ENCODE data around the gene PKNOX2. TPM values are rescaled to one million over a fixed set of nuclear protein-coding genes. Genes with fewer than 3 reads are reported as not detected.

The PKNOX2 gene
- total and polyA plus RNA-seq, 10 of the 15 experiments (the other 5 are each of a cell fraction or from before 2014, with no cell fraction given): not detected

- TF ChIP-seq ZNF592 (IDR thresholded peaks at IDR 0.05) (no peak), ATF7 (IDR thresholded peaks at IDR 0.05; ENCODE audit: low read depth) (no peak)
These were observed 16.5 kb upstream of the PKNOX2 start (continued) for GRCh38 chr11:125148011-125148410.

DNA sequence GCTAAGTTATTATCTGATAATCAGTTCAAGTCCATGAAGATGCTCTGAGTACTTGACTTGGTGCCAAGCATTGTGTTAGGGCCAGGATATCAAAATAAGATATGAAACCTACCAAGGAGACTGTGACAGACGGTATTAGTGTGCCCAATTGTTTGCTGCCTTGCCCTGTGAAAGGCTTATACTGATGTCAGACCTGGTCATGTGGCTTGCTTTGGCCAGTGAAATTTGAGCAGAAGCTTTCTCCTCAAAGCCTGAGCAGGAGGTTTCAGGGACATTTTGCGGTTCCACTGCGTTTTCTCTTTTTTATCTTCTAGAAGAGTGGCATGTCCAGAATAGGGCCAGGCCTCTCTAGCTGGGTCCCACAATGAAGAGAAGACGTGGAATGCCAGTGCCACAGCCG is 15.8 kb upstream of the PKNOX2 start:
- WGBS (ENCODE audit: insufficient coverage, insufficient replicate concordance, low lambda C conversion rate, missing lambda C conversion rate): 31% methylated on average over 5 of the region's 5 CpGs
- Histone ChIP-seq H3K36me3 (ENCODE audit: control insufficient read depth in 2 of 2, insufficient read depth in 2 of 2, low read length in 1 of 2) (no peaks in the 10 kb centered on the region), H3K27ac (ENCODE audit: control insufficient read depth, insufficient read depth) (no peak overlapping the region), H3K9ac (ENCODE audit: control insufficient read depth, insufficient read depth, low read length) (no peak overlapping the region), H4K20me1 (ENCODE audit: control insufficient read depth, insufficient read depth) (no peaks in the 10 kb centered on the region), H3K4me1 (ENCODE audit: control insufficient read depth, insufficient read depth, low read length) (no peaks in the 10 kb centered on the region), H3K4me3 (no peak overlapping the region), H3K79me2 (ENCODE audit: control insufficient read depth, insufficient read depth, low read length) (no peaks in the 10 kb centered on the region), H3K4me2 (ENCODE audit: control insufficient read depth, insufficient read depth) (no peak overlapping the region), H3K9me3 (replicated peaks; ENCODE audit: control insufficient read depth, insufficient read depth, low read length) (no peaks in the 10 kb centered on the region), H3K27me3 (replicated peaks in 1 of 2; ENCODE audit: control insufficient read depth in 2 of 2, insufficient read depth in 2 of 2, low read length in 1 of 2) (peaks cover 2% of the 10 kb centered on the region in 2 experiments; a peak in 2 of 4 replicates), H2AFZ (ENCODE audit: control insufficient read depth, low read depth, low read length) (no peak overlapping the region)
- POLR2A ChIA-PET: no interaction called here
- no TSS peak for BruUV-seq (replicated peaks)
- in situ Hi-C loops (cut with MboI) (loop anchor here (10.0 kb wide), 1 partner anchor 194 kb away; the partner anchor contains the start of gene CCDC15), intact Hi-C loops (cut with micrococcal nuclease; ENCODE audit: unreplicated experiment) (loop anchor here (10.0 kb wide), 1 partner anchor 264 kb away; no protein-coding TSS in a partner anchor)
- 0 out of 3 replicates have a peak, but pooled peaks have one; percentile 21 for ATAC-seq
- DNase-seq (ENCODE audit: low read depth, low spot score): no peak
- FAIRE-seq: no peak
- CTCF ChIA-PET: interaction anchor here (0.8 to 2.0 kb wide), 4 partner anchors 8 to 260 kb away, joined by 3 to 10 read pairs (median 4); no protein-coding TSS in a partner anchor
- RAD21 ChIA-PET (ENCODE audit: unreplicated experiment): interaction anchor here (1.1 kb wide), 1 partner anchor 256 kb away, joined by 3 read pairs; no protein-coding TSS in a partner anchor
- TF ChIP-seq ZZZ3 (IDR thresholded peaks at IDR 0.05; ENCODE audit: control insufficient read depth, insufficient read length, low read depth) (no peak), DPF2 (IDR thresholded peaks at IDR 0.05) (no peak), HSF1 (IDR thresholded peaks at IDR 0.05; ENCODE audit: low read depth, low read length) (no peak), YY1 (IDR thresholded peaks at IDR 0.05; ENCODE audit: low read depth, low read length) (no peak)
- SMC1A ChIA-PET (ENCODE audit: uncharacterized antibody, unreplicated experiment): interaction anchor here (1.2 kb wide), 1 partner anchor 58 kb away, joined by 4 read pairs; no protein-coding TSS in a partner anchor

Measured in GM12878 (cell line).